OCI-LY1 (cell line): ENCODE measurements around the gene DYRK1A.

Experiments
- H2AFZ ChIP-seq: fragments of 200-600 bp; sonication (generic), shearing (Covaris generic); 2 replicates; pipeline ENCODE4 v1.6.0; 2014; ENCODE audit warnings: antibody characterized with exemption, mild to moderate bottlenecking, low read length
- H3F3A ChIP-seq: fragments of 200-600 bp; sonication (generic), shearing (Covaris generic); 2 replicates; pipeline ENCODE4 v1.6.0; 2014; ENCODE audit warnings: mild to moderate bottlenecking, antibody characterized with exemption, low read length, moderate library complexity; ENCODE audit not compliant: insufficient read depth
- H3K27ac ChIP-seq: fragments of 200-600 bp; sonication (generic); 2 replicates; pipeline ENCODE4 v1.5.1; 2014; ENCODE audit warnings: low read length, mixed run types, mild to moderate bottlenecking, low read depth; ENCODE audit not compliant: poor library complexity, severe bottlenecking
- H3K27me3 ChIP-seq: fragments of 200-600 bp; sonication (generic); 2 replicates; pipeline ENCODE4 v1.6.0; 2014; ENCODE audit warnings: antibody characterized with exemption, mild to moderate bottlenecking, low read length, moderate library complexity; ENCODE audit not compliant: insufficient read depth
- H3K36me3 ChIP-seq: fragments of 200-600 bp; sonication (generic); 2 replicates; pipeline ENCODE4 v1.6.1; 2014; ENCODE audit warnings: mild to moderate bottlenecking, antibody characterized with exemption, low read length, moderate library complexity, mixed read lengths; ENCODE audit not compliant: insufficient read depth
- H3K4me1 ChIP-seq: fragments of 200-600 bp; sonication (generic); 2 replicates; pipeline ENCODE4 v1.5.1; 2014; ENCODE audit warnings: mild to moderate bottlenecking, low read length, moderate library complexity; ENCODE audit not compliant: insufficient read depth, severe bottlenecking
- H3K4me2 ChIP-seq: fragments of 200-600 bp; sonication (generic), shearing (Covaris generic); 2 replicates; pipeline ENCODE4 v1.6.1; 2014; ENCODE audit warnings: low read length
- H3K4me3 ChIP-seq: fragments of 200-600 bp; sonication (generic); 2 replicates; pipeline ENCODE4 v1.5.1; 2014; ENCODE audit warnings: low read length, low read depth, mild to moderate bottlenecking, mixed read lengths; ENCODE audit not compliant: poor library complexity, severe bottlenecking
- H3K79me2 ChIP-seq: fragments of 200-600 bp; shearing (Covaris generic); 2 replicates; pipeline ENCODE4 v1.6.1; 2016; ENCODE audit warnings: mixed run types, low read length, mixed read lengths; ENCODE audit not compliant: insufficient read depth
- H3K9ac ChIP-seq: fragments of 200-600 bp; sonication (generic), shearing (Covaris generic); 2 replicates; pipeline ENCODE4 v1.6.1; 2014; ENCODE audit warnings: mild to moderate bottlenecking, low read length, mixed read lengths
- H3K9me2 ChIP-seq: fragments of 200-600 bp; sonication (generic), shearing (Covaris generic); 2 replicates; pipeline ENCODE4 v1.6.1; 2014; ENCODE audit warnings: low read depth, mild to moderate bottlenecking, low read length, mixed read lengths
- H3K9me3 ChIP-seq: fragments of 200-600 bp; shearing (Covaris generic); 2 replicates; pipeline ENCODE4 v1.6.1; 2014; ENCODE audit warnings: low read length, mixed read lengths
- H4K20me1 ChIP-seq: fragments of 200-600 bp; sonication (generic), shearing (Covaris generic); 2 replicates; pipeline ENCODE4 v1.6.0; 2016; ENCODE audit warnings: mild to moderate bottlenecking, low read length; ENCODE audit not compliant: insufficient read depth
- CTCF ChIP-seq: fragments of 200-600 bp; sonication (generic), shearing (Covaris generic); IDR thresholded peaks from 2 replicates; pipeline ENCODE4 v1.5.1; 2017; ENCODE audit warnings: mild to moderate bottlenecking, antibody characterized with exemption, low read length, moderate library complexity, mixed read lengths
- EZH2 ChIP-seq: fragments of 200-600 bp; sonication (generic), shearing (Covaris generic); IDR thresholded peaks from 2 replicates; pipeline ENCODE4 v1.8.0; 2017; ENCODE audit warnings: borderline replicate concordance, mixed run types, mild to moderate bottlenecking, antibody characterized with exemption, low read length, moderate library complexity, mixed read lengths

The DYRK1A gene

GRCh38 chr21:37346841-37347430 is 19.6 kb upstream of the DYRK1A start:
- Histone ChIP-seq H3K9ac (no peak overlapping the region), H3F3A (no peaks in the 10 kb centered on the region), H2AFZ (no peak overlapping the region), H3K4me2 (no peak overlapping the region), H4K20me1 (no peaks in the 10 kb centered on the region), H3K9me3 (peaks cover 10% of the 10 kb centered on the region), H3K9me2 (no peaks in the 10 kb centered on the region), H3K27ac (no peak overlapping the region), H3K4me1 (no peaks in the 10 kb centered on the region), H3K4me3 (no peak overlapping the region), H3K27me3 (peaks cover 1% of the 10 kb centered on the region; the same call in 1 of the 2 replicates), H3K79me2 (no peaks in the 10 kb centered on the region), H3K36me3 (no peaks in the 10 kb centered on the region; the same call in 1 of the 2 replicates)
- TF ChIP-seq EZH2 = no peak
- TF ChIP-seq CTCF = no peak

GRCh38 chr21:37348664-37349063 is 17.9 kb upstream of the DYRK1A start:
- no peak overlapping the region for H3K9ac ChIP-seq
- no peaks in the 10 kb centered on the region for H3K79me2 ChIP-seq
- no peak overlapping the region for H3K4me2 ChIP-seq
- no peak overlapping the region for H3K4me3 ChIP-seq
- H3K9me2 ChIP-seq = no peaks in the 10 kb centered on the region
- H3K36me3 ChIP-seq = no peaks in the 10 kb centered on the region; the same call in 1 of the 2 replicates
- no peak overlapping the region for H2AFZ ChIP-seq
- TF ChIP-seq CTCF = no peak
- no peak overlapping the region for H3K27ac ChIP-seq
- no peaks in the 10 kb centered on the region for H3F3A ChIP-seq
- H3K9me3 ChIP-seq = peaks cover 10% of the 10 kb centered on the region
- no peaks in the 10 kb centered on the region for H3K4me1 ChIP-seq
- peaks cover 2% of the 10 kb centered on the region; the same call in 1 of the 2 replicates for H3K27me3 ChIP-seq
- no peaks in the 10 kb centered on the region for H4K20me1 ChIP-seq

- Histone ChIP-seq H2AFZ (no peak overlapping the region), H3K79me2 (no peaks in the 10 kb centered on the region), H3K27me3 (peaks cover 3% of the 10 kb centered on the region; the same call in 1 of the 2 replicates), H3K4me1 (no peaks in the 10 kb centered on the region), H3K36me3 (no peaks in the 10 kb centered on the region; the same call in 1 of the 2 replicates), H3K27ac (no peak overlapping the region), H3K9me2 (no peaks in the 10 kb centered on the region), H4K20me1 (no peaks in the 10 kb centered on the region), H3K4me3 (no peak overlapping the region), H3K9me3 (peaks cover 10% of the 10 kb centered on the region), H3K4me2 (no peak overlapping the region), H3K9ac (no peak overlapping the region), H3F3A (no peaks in the 10 kb centered on the region)
- TF ChIP-seq EZH2 (no peak), CTCF (no peak)
These were observed 16.1 kb upstream of the DYRK1A start for GRCh38 chr21:37350472-37350871.
